ENCODE measurements around the gene SLC26A6.

SLC26A6 gene

DNA sequence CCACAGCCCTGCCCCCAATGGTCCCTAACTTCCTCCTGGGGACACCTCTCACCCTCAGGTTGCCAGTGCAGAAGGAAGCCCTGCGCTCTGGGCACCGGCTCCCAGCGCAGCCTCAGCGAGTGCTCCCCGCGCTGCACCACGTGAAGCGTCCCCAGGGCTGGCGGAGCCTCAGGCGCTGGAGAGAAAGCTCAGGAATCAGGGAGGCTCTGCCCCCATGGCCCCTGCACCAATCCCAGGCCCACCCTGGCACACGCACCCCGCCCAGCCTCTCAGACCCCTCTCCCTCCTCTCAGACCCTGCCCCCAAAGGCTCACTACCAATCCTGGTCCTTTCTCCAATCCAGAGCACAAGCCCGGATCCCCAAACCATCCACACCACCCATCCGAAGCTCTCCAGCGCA lies 47.0 kb downstream of the SLC26A6 start:
- DNase-seq (ENCODE audit: low read depth, low spot score) = no peak
- H3K4me3 ChIP-seq = no peak overlapping the region
- H3K27ac ChIP-seq = no peak overlapping the region
- H3K36me3 ChIP-seq (ENCODE audit: insufficient read depth, low read length) = no peaks in the 10 kb centered on the region
- H3K9me3 ChIP-seq (ENCODE audit: low read depth, low read length) = no peaks in the 10 kb centered on the region
- H3K9ac ChIP-seq (ENCODE audit: insufficient read length) = no peak overlapping the region
- TF ChIP-seq EZH2 (IDR thresholded peaks at IDR 0.05) (no peak), FOXP2 (optimal IDR thresholded peaks at IDR 0.05; ENCODE audit: control extremely low read depth, extremely low read length, insufficient read depth) (no peak), POLR2AphosphoS5 (IDR thresholded peaks at IDR 0.05; ENCODE audit: borderline replicate concordance, low read depth, low read length) (no peak)

DNA sequence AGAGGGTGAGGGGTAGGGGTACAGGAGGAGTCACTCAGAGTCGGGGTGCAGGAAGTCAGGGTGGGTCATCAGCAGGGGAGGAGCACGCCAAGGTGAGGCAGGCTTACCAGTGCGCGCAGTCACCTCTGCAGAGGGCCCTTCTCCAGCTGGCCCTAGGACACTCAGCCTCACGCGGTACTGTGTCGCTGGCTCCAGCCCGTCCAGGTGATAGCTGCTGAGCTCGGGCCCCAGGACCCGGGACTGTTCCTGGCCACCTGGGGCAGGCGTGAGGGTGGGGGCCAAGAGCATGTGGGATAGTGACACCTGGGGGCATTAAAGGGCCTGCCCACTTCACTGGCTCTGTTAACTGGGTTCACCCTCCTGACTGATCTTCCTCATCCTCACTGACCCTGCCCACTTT lies 47.6 kb downstream of the SLC26A6 start:
- TF ChIP-seq POLR2AphosphoS5 (IDR thresholded peaks at IDR 0.05; ENCODE audit: borderline replicate concordance, low read depth, low read length) (no peak), FOXP2 (optimal IDR thresholded peaks at IDR 0.05; ENCODE audit: control extremely low read depth, extremely low read length, insufficient read depth) (no peak), EZH2 (IDR thresholded peaks at IDR 0.05) (no peak)
- H3K9me3 ChIP-seq (ENCODE audit: low read depth, low read length) = no peaks in the 10 kb centered on the region
- H3K9ac ChIP-seq (ENCODE audit: insufficient read length) = no peak overlapping the region
- H3K36me3 ChIP-seq (ENCODE audit: insufficient read depth, low read length) = no peaks in the 10 kb centered on the region
- DNase-seq (ENCODE audit: low read depth, low spot score) = no peak
- no peak overlapping the region for H3K27ac ChIP-seq
- no peak overlapping the region for H3K4me3 ChIP-seq

DNA sequence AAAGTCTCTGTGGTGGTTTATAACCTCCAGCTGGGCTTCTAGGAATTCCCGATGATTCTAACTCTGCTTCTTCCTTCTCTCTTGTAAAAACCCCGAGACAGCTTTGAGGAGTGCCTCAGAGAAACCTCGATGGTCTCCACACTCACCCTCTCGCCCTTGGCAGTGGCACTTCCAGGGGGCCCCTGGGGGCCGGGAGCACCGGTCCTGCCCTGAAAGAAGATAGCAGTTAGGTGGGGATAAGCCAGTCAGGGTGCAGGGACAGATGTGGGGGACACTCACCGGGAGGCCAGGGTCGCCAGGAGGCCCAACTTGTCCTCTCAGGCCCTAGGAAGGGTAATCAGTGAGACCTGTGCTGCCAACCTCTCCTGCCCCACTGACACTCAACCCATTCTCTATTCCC lies 49.9 kb downstream of the SLC26A6 start:
- Histone ChIP-seq H3K27ac (no peak overlapping the region), H3K36me3 (ENCODE audit: insufficient read depth, low read length) (no peaks in the 10 kb centered on the region), H3K9me3 (ENCODE audit: low read depth, low read length) (no peaks in the 10 kb centered on the region), H3K9ac (ENCODE audit: insufficient read length) (no peak overlapping the region), H3K4me3 (no peak overlapping the region)
- DNase-seq (ENCODE audit: low read depth, low spot score) = no peak
- no peak for TF ChIP-seq POLR2AphosphoS5 (IDR thresholded peaks at IDR 0.05; ENCODE audit: borderline replicate concordance, low read depth, low read length)
- TF ChIP-seq EZH2 (IDR thresholded peaks at IDR 0.05) = no peak
- no peak for TF ChIP-seq FOXP2 (optimal IDR thresholded peaks at IDR 0.05; ENCODE audit: control extremely low read depth, extremely low read length, insufficient read depth)

DNA sequence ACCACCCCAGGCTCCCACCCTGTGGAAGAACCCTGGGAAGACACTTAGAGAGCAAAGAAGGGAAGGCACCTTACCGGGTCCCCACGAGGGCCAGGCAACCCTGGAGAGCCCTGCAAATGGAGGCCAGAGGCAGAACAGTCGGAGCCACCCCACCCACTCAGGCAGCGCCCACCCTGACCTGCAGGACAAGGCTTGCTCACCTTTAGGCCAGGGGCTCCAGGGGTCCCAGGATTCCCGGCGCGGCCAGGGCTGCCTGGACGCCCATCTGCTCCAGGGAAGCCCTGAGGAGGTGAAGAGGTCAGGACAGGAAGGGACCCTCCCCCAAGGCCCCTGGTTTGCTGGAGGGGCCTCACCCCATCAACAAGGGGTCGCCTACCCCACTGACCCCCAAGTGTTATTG lies 50.4 kb downstream of the SLC26A6 start:
- H3K27ac ChIP-seq = no peak overlapping the region
- no peaks in the 10 kb centered on the region for H3K36me3 ChIP-seq (ENCODE audit: insufficient read depth, low read length)
- no peak overlapping the region for H3K4me3 ChIP-seq
- DNase-seq (ENCODE audit: low read depth, low spot score) = no peak
- no peaks in the 10 kb centered on the region for H3K9me3 ChIP-seq (ENCODE audit: low read depth, low read length)
- TF ChIP-seq EZH2 (IDR thresholded peaks at IDR 0.05) (no peak), POLR2AphosphoS5 (IDR thresholded peaks at IDR 0.05; ENCODE audit: borderline replicate concordance, low read depth, low read length) (no peak), FOXP2 (optimal IDR thresholded peaks at IDR 0.05; ENCODE audit: control extremely low read depth, extremely low read length, insufficient read depth) (no peak)
- H3K9ac ChIP-seq (ENCODE audit: insufficient read length) = no peak overlapping the region

DNA sequence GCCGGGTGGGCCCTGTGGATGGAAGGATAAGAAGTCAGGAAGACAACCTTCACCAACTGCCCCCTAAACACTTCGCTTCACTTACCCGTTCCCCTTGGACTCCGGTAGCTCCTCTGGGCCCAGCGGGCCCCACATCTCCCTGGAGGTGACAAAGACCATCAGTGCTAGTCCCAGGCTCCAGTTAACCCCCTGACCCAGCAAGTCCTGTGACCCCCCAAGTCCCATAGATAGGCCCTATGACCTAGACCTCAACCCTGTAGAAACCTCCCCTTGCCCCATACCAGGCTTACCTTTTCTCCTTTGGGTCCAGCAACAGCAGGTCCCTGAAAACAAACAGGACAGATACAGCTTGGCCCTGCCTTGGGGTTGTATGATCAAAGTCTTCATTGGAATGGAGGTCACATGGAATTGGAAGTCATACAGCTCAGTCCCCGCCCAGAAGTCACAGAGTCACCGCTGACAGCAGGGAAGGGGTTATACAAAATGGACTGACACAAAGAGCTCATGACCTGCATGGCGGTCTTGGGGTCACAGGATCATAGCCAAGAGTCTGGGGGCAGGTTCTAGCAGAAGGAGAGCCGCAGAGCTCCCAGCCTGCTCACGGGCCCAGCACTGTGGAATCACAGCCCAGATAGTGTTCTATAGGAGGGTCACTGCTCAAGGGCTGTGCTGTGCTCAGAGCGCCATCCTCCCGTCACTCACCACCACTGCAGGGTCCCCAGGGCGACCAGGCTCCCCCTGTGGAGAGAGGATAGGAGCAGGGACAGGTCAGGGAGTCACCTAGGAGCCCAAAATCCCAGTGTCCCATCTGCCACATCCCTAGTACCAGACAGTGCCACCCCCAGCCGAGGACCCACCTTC lies 53.4 kb downstream of the SLC26A6 start:
- TF ChIP-seq EZH2 (IDR thresholded peaks at IDR 0.05) = no peak
- H3K9ac ChIP-seq (ENCODE audit: insufficient read length) = no peak overlapping the region
- no peak overlapping the region for H3K27ac ChIP-seq
- no peak overlapping the region for H3K4me3 ChIP-seq
- no peaks in the 10 kb centered on the region for H3K9me3 ChIP-seq (ENCODE audit: low read depth, low read length)
- H3K36me3 ChIP-seq (ENCODE audit: insufficient read depth, low read length) = no peaks in the 10 kb centered on the region
- DNase-seq (ENCODE audit: low read depth, low spot score) = no peak

DNA sequence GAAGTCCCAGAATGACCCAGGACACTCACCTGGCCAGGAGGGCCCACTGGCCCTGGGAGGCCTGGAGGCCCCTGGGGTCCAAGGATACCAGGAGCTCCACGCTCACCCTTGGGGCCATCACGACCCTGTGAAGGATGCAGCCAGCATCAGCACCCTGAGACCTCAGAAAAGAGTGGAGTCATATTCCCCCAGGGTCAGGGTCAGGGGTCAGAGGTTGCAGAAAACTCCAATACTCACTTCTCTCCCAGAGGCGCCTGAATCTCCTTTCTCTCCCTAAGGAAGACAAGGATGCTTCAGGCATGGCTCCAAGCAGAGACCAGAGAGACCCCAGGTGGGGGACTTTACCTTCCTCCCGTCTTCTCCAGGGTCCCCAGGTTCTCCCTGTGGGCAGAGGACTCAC lies 58.6 kb downstream of the SLC26A6 start:
- H3K4me3 ChIP-seq = no peak overlapping the region
- H3K27ac ChIP-seq = no peak overlapping the region
- no peak for DNase-seq (ENCODE audit: low read depth, low spot score)
- H3K9me3 ChIP-seq (ENCODE audit: low read depth, low read length) = no peaks in the 10 kb centered on the region
- TF ChIP-seq EZH2 (IDR thresholded peaks at IDR 0.05) = no peak
- no peak overlapping the region for H3K9ac ChIP-seq (ENCODE audit: insufficient read length)
- no peaks in the 10 kb centered on the region for H3K36me3 ChIP-seq (ENCODE audit: insufficient read depth, low read length)
